Measurements from ENCODE around the gene PRG2. TPM values are rescaled to one million over a fixed set of nuclear protein-coding genes. Genes with fewer than 3 reads are reported as not detected.

The PRG2 gene
- total RNA-seq, 1 donor: not detected

- peak; percentile 80 for DNase-seq (ENCODE audit: insufficient read length, low spot score, missing footprints)
- Histone ChIP-seq H3K79me2 (ENCODE audit: insufficient read depth, low read length) (no peaks in the 10 kb centered on the region), H3K27ac (ENCODE audit: low read depth, low read length) (no peak overlapping the region), H4K20me1 (ENCODE audit: insufficient read depth, low read length) (no peaks in the 10 kb centered on the region), H2AFZ (ENCODE audit: low read length) (no peak overlapping the region), H3K4me3 (ENCODE audit: insufficient read depth, low read length) (no peak overlapping the region), H3K9me3 (ENCODE audit: low read depth, low read length) (peaks cover 2% of the 10 kb centered on the region), H3K4me2 (ENCODE audit: insufficient read depth, low read length) (no peak overlapping the region), H3K27me3 (ENCODE audit: insufficient read depth, low read length) (peaks cover 9% of the 10 kb centered on the region), H3K36me3 (ENCODE audit: insufficient read depth, low read length) (no peaks in the 10 kb centered on the region), H3K4me1 (ENCODE audit: insufficient read depth, low read length) (peaks cover 5% of the 10 kb centered on the region)
- TF ChIP-seq CTCF (IDR thresholded peaks at IDR 0.05; ENCODE audit: extremely low read depth, low read depth, low read length): no peak
These were observed 41.7 kb downstream of the PRG2 start for GRCh38 chr11:57348636-57349313.

DNA sequence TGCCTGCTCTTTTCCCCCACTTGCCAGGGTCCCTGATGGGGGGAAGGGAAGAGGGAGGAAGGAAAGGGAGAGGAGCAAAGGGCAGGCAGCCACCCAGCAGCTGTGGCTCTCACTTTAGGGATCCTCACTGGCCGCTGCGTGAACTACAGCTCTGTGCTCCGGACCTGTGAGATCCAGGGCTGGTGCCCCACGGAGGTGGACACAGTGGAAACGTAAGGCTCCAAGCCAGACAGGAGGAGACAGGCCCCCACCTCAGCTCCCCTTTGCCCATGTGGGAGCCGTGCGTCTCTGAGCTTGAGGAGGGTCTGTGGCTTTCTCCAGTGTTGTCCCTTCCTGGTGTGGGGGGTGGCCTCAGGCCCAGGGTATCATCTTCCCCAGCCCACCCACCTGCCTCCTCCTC is 42.4 kb downstream of the PRG2 start:
- H4K20me1 ChIP-seq (ENCODE audit: insufficient read depth, low read length): no peaks in the 10 kb centered on the region
- peaks cover 2% of the 10 kb centered on the region for H3K9me3 ChIP-seq (ENCODE audit: low read depth, low read length)
- no peak for TF ChIP-seq CTCF (IDR thresholded peaks at IDR 0.05; ENCODE audit: extremely low read depth, low read depth, low read length)
- no peaks in the 10 kb centered on the region for H3K36me3 ChIP-seq (ENCODE audit: insufficient read depth, low read length)
- H3K27ac ChIP-seq (ENCODE audit: low read depth, low read length): no peak overlapping the region
- no peak overlapping the region for H3K4me3 ChIP-seq (ENCODE audit: insufficient read depth, low read length)
- H2AFZ ChIP-seq (ENCODE audit: low read length): no peak overlapping the region
- H3K79me2 ChIP-seq (ENCODE audit: insufficient read depth, low read length): no peaks in the 10 kb centered on the region
- DNase-seq (ENCODE audit: insufficient read length, low spot score, missing footprints): peak; percentile 23
- H3K4me1 ChIP-seq (ENCODE audit: insufficient read depth, low read length): peaks cover 5% of the 10 kb centered on the region
- no peak overlapping the region for H3K4me2 ChIP-seq (ENCODE audit: insufficient read depth, low read length)
- peaks cover 9% of the 10 kb centered on the region for H3K27me3 ChIP-seq (ENCODE audit: insufficient read depth, low read length)

DNA sequence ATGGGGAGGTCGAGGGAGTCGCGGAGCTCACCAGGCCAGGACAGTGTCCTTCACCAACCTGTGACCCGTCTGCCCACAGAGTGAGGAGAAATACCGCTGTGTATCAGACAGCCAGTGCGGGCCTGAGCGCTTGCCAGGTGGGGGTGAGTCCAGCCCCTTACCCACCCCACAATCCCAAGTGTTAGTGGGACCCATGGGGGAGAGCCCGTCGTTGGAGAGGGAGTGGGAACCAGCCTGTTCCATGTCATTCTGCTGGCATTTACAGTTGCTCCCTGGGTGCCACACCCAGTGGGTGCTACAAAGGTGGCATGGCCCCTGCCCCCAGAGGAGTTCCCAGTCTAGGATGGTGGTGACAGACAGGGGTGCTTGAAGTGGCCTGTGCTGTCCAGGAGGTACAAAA is 43.1 kb downstream of the PRG2 start:
- Histone ChIP-seq H4K20me1 (ENCODE audit: insufficient read depth, low read length) (no peaks in the 10 kb centered on the region), H3K9me3 (ENCODE audit: low read depth, low read length) (peaks cover 2% of the 10 kb centered on the region), H3K36me3 (ENCODE audit: insufficient read depth, low read length) (no peaks in the 10 kb centered on the region), H3K4me3 (ENCODE audit: insufficient read depth, low read length) (no peak overlapping the region), H3K27ac (ENCODE audit: low read depth, low read length) (no peak overlapping the region), H3K27me3 (ENCODE audit: insufficient read depth, low read length) (peaks cover 5% of the 10 kb centered on the region), H3K4me1 (ENCODE audit: insufficient read depth, low read length) (peaks cover 5% of the 10 kb centered on the region), H2AFZ (ENCODE audit: low read length) (no peak overlapping the region), H3K4me2 (ENCODE audit: insufficient read depth, low read length) (no peak overlapping the region), H3K79me2 (ENCODE audit: insufficient read depth, low read length) (no peaks in the 10 kb centered on the region)
- TF ChIP-seq CTCF (IDR thresholded peaks at IDR 0.05; ENCODE audit: extremely low read depth, low read depth, low read length): no peak
- peak; percentile 46 for DNase-seq (ENCODE audit: insufficient read length, low spot score, missing footprints)

- no peaks in the 10 kb centered on the region for H3K79me2 ChIP-seq (ENCODE audit: insufficient read depth, low read length)
- no peak overlapping the region for H3K4me3 ChIP-seq (ENCODE audit: insufficient read depth, low read length)
- H2AFZ ChIP-seq (ENCODE audit: low read length): peak overlapping the region; percentile 90
- H4K20me1 ChIP-seq (ENCODE audit: insufficient read depth, low read length): no peaks in the 10 kb centered on the region
- no peak overlapping the region for H3K27ac ChIP-seq (ENCODE audit: low read depth, low read length)
- no peaks in the 10 kb centered on the region for H3K9me3 ChIP-seq (ENCODE audit: low read depth, low read length)
- no peak overlapping the region for H3K4me2 ChIP-seq (ENCODE audit: insufficient read depth, low read length)
- H3K4me1 ChIP-seq (ENCODE audit: insufficient read depth, low read length): peaks cover 5% of the 10 kb centered on the region
- no peaks in the 10 kb centered on the region for H3K27me3 ChIP-seq (ENCODE audit: insufficient read depth, low read length)
- peak; percentile 97 for DNase-seq (ENCODE audit: insufficient read length, low spot score, missing footprints)
- TF ChIP-seq CTCF (IDR thresholded peaks at IDR 0.05; ENCODE audit: extremely low read depth, low read depth, low read length): peak; percentile 61
- no peaks in the 10 kb centered on the region for H3K36me3 ChIP-seq (ENCODE audit: insufficient read depth, low read length)
These were observed 44.8 kb downstream of the PRG2 start for GRCh38 chr11:57345555-57346211.
